HCT116 (cell line): ENCODE measurements around the gene VDAC2. TPM values are rescaled to one million over a fixed set of nuclear protein-coding genes. Genes with fewer than 3 reads are reported as not detected.

ENCODE experiments used
- ATAC-seq: fragments of 200-7000 bp; cut with Tn5 transposase; 2 replicates; pipeline ENCODE4 v1.9.1; 2020; ENCODE audit warnings: mild to moderate bottlenecking, moderate library complexity
- BruUV-seq: library from RNA; stranded (reverse); fragments of 400-500 nt; replicated peaks from 2 replicates; lab custom pipeline; 2021; lab: Mats Ljungman, UMichigan
- CTCF ChIA-PET: fragments of 300-600 bp; sonication (Branson Sonifier 250); formaldehyde crosslinking; loops from one replicate; lab custom pipeline; 2021; ENCODE audit warnings: antibody characterized with exemption; lab: Charles Lee
- POLR2A ChIA-PET: fragments of 300-600, 350-600 bp; sonication (Branson Sonifier 250); formaldehyde crosslinking; loops from one replicate; lab custom pipeline; 2021; ENCODE audit warnings: antibody characterized with exemption; lab: Charles Lee
- RAD21 ChIA-PET, 2 experiments: fragments of 300-600 bp; sonication (Branson Sonifier 250); formaldehyde crosslinking; loops; one replicate each; lab custom pipeline; 2023; ENCODE audit warnings: low total read pairs in 2 of 2; ENCODE audit not compliant: uncharacterized antibody in 2 of 2, unreplicated experiment in 2 of 2, low non-redundant PET in 1 of 2; lab: Charles Lee
- DNase-seq: peaks from one replicate; pipeline ENCODE4 v3.0.0-alpha.2; 2010; ENCODE audit warnings: low read depth, low spot score
- H2AFZ ChIP-seq: fragments of 200-600 bp; shearing (Covaris generic), sonication (generic); 2 replicates; pipeline ENCODE4 v1.6.1; 2017; ENCODE audit warnings: low read depth, mixed run types, mixed read lengths, antibody characterized with exemption, low read length; ENCODE audit not compliant: poor library complexity, severe bottlenecking
- H3K27ac ChIP-seq: 2 replicates; pipeline ENCODE4 v1.5.1; 2012; ENCODE audit warnings: low read depth, low read length
- H3K27me3 ChIP-seq: fragments of 200-600 bp; sonication (generic); 2 replicates; pipeline ENCODE4 v1.6.1; 2016; ENCODE audit warnings: mixed run types, low read length, mixed read lengths; ENCODE audit not compliant: insufficient read depth
- H3K36me3 ChIP-seq, 2 experiments: fragments of 200-500 bp in 1 of 2; fragments of 200-600 bp in 1 of 2; sonication (Bioruptor generic) in 1 of 2; sonication (generic) in 1 of 2; 2 replicates each; pipeline versions ENCODE4 v1.5.1 to v1.6.1; 2014 to 2016; ENCODE audit warnings: low read length in 2 of 2, inconsistent platforms in 1 of 2, mixed read lengths in 1 of 2, mixed run types in 1 of 2; ENCODE audit not compliant: insufficient read depth in 2 of 2, control insufficient read depth in 1 of 2
- H3K4me1 ChIP-seq, 2 experiments: fragments of 200-600 bp in 1 of 2; sonication (generic) in 1 of 2; 2 replicates each; pipeline versions ENCODE4 v1.5.1 to v1.6.1; 2012 to 2017; ENCODE audit warnings: low read length in 2 of 2, inconsistent platforms in 1 of 2, mild to moderate bottlenecking in 1 of 2, mixed read lengths in 1 of 2, mixed run types in 1 of 2, moderate library complexity in 1 of 2; ENCODE audit not compliant: insufficient read depth in 2 of 2, control insufficient read depth in 1 of 2
- H3K4me2 ChIP-seq: fragments of 200-600 bp; sonication (generic); 2 replicates; pipeline ENCODE4 v1.6.1; 2017; ENCODE audit warnings: mixed run types, low read length, mixed read lengths
- H3K4me3 ChIP-seq, 2 experiments: fragments of 200-600 bp in 1 of 2; sonication (generic) in 1 of 2; replicated peaks in 1 of 2; 2 replicates each; pipeline ENCODE4 v1.5.1; 2011 to 2016; ENCODE audit warnings: low read length in 2 of 2, control low read depth in 1 of 2, low read depth in 1 of 2, mild to moderate bottlenecking in 1 of 2, mixed read lengths in 1 of 2, mixed run types in 1 of 2
- H3K79me2 ChIP-seq: fragments of 200-600 bp; sonication (generic); 2 replicates; pipeline ENCODE4 v1.6.1; 2017; ENCODE audit warnings: mild to moderate bottlenecking, mixed run types, low read length, moderate library complexity, mixed read lengths; ENCODE audit not compliant: insufficient read depth
- H3K9ac ChIP-seq: fragments of 200-600 bp; sonication (generic); 2 replicates; pipeline ENCODE4 v1.6.1; 2016; ENCODE audit warnings: low read length, mixed read lengths
- H3K9me2 ChIP-seq: fragments of 200-600 bp; sonication (generic), shearing (Covaris generic); 2 replicates; pipeline ENCODE4 v1.6.1; 2017; ENCODE audit warnings: mixed run types, mild to moderate bottlenecking, moderate library complexity; ENCODE audit not compliant: insufficient read depth
- H3K9me3 ChIP-seq, 2 experiments: fragments of 200-500 bp in 1 of 2; fragments of 200-600 bp in 1 of 2; sonication (Bioruptor generic) in 1 of 2; sonication (generic) in 1 of 2; 2 replicates each; pipeline ENCODE4 v1.6.1; 2014 to 2017; ENCODE audit warnings: low read length in 2 of 2, mixed read lengths in 2 of 2, inconsistent platforms in 1 of 2, low read depth in 1 of 2, mild to moderate bottlenecking in 1 of 2, mixed run types in 1 of 2, moderate library complexity in 1 of 2; ENCODE audit not compliant: control insufficient read depth in 1 of 2, insufficient read depth in 1 of 2
- H4K20me1 ChIP-seq: fragments of 200-600 bp; sonication (generic), shearing (Covaris generic); 2 replicates; pipeline ENCODE4 v1.6.1; 2017; ENCODE audit warnings: mixed run types, mild to moderate bottlenecking, moderate library complexity; ENCODE audit not compliant: insufficient read depth
- CEBPB ChIP-seq: IDR thresholded peaks from 2 replicates; pipeline ENCODE4 v1.6.1; 2012; ENCODE audit warnings: low read depth
- CTCF ChIP-seq, 3 experiments: fragments of 200-600 bp in 1 of 3; sonication (generic) in 1 of 3; IDR thresholded peaks in 2 of 3; conservative IDR thresholded peaks in 1 of 3; 2 replicates each; pipeline ENCODE4 v1.5.1; 2012 to 2017; ENCODE audit warnings: low read depth in 2 of 3, low read length in 2 of 3, antibody characterized with exemption in 1 of 3, borderline replicate concordance in 1 of 3, control low read depth in 1 of 3, mild to moderate bottlenecking in 1 of 3, mixed read lengths in 1 of 3, mixed run types in 1 of 3, moderate library complexity in 1 of 3; ENCODE audit not compliant: insufficient read depth in 1 of 3
- EGR1 ChIP-seq: IDR thresholded peaks from 2 replicates; pipeline ENCODE4 v1.6.1; 2012; ENCODE audit warnings: low read depth
- EZH2 ChIP-seq: fragments of 200-600 bp; sonication (generic); IDR thresholded peaks from 2 replicates; pipeline ENCODE4 v1.6.1; 2017; ENCODE audit warnings: antibody characterized with exemption, mixed run types
- EZH2phosphoT487 ChIP-seq: fragments of 200-600 bp; IDR thresholded peaks from 2 replicates; pipeline ENCODE4 v1.6.1; 2018; ENCODE audit warnings: antibody characterized with exemption, borderline replicate concordance
- FOSL1 ChIP-seq: IDR thresholded peaks from 2 replicates; pipeline ENCODE4 v1.6.1; 2012; ENCODE audit warnings: low read depth
- JUND ChIP-seq: IDR thresholded peaks from 2 replicates; pipeline ENCODE4 v1.6.1; 2012
- MAX ChIP-seq: IDR thresholded peaks from 2 replicates; pipeline ENCODE4 v1.6.1; 2012
- POLR2A ChIP-seq: IDR thresholded peaks from 2 replicates; pipeline ENCODE4 v1.7.0; 2011; ENCODE audit warnings: borderline replicate concordance; ENCODE audit not compliant: insufficient read depth, insufficient read length; ENCODE audit errors: extremely low read depth
- POLR2AphosphoS5 ChIP-seq: IDR thresholded peaks from 2 replicates; pipeline ENCODE4 v1.6.1; 2011; ENCODE audit warnings: mild to moderate bottlenecking, low read depth, low read length, moderate library complexity
- RAD21 ChIP-seq: IDR thresholded peaks from 2 replicates; pipeline ENCODE4 v1.6.1; 2012; ENCODE audit warnings: low read depth, mild to moderate bottlenecking
- SIN3A ChIP-seq: IDR thresholded peaks from 2 replicates; pipeline ENCODE4 v1.6.1; 2012; ENCODE audit warnings: low read depth
- TCF7L2 ChIP-seq: IDR thresholded peaks from 2 replicates; pipeline ENCODE4 v1.7.0; 2011; ENCODE audit warnings: borderline replicate concordance, inconsistent platforms; ENCODE audit not compliant: insufficient read depth, insufficient read length; ENCODE audit errors: extremely low read depth
- YY1 ChIP-seq: IDR thresholded peaks from 2 replicates; pipeline ENCODE4 v1.6.1; 2011; ENCODE audit warnings: low read length, low read depth, moderate library complexity, mild to moderate bottlenecking; ENCODE audit not compliant: insufficient replicate concordance; ENCODE audit errors: extremely low read depth
- intact Hi-C: fragments of 100-400 bp; cut with micrococcal nuclease; formaldehyde crosslinking; loops from 2 replicates; pipeline ENCODE4 v1.10.0; 2022
- total RNA-seq: library from RNA; stranded (reverse); gene quantifications from one replicate; pipeline ENCODE4 v1.2.1, GENCODE V29; 2021; ENCODE audit not compliant: unreplicated experiment
- TF ChIP-seq, protein P1 (sequence below): IDR thresholded peaks from 2 replicates; pipeline ENCODE4 v1.6.1; 2011; ENCODE audit warnings: mild to moderate bottlenecking, low read length, moderate library complexity; ENCODE audit not compliant: insufficient replicate concordance; ENCODE audit errors: extremely low read depth
- TF ChIP-seq, protein P2 (sequence below): IDR thresholded peaks from 2 replicates; pipeline ENCODE4 v1.6.1; 2012; ENCODE audit warnings: low read depth

The VDAC2 gene
- total RNA-seq, 1 experiment from 2014 or later, result 289 TPM

- Histone ChIP-seq H3K79me2 (no peaks in the 10 kb centered on the region), H4K20me1 (no peaks in the 10 kb centered on the region), H3K9ac (no peak overlapping the region), H3K27ac (no peak overlapping the region), H3K9me2 (no peaks in the 10 kb centered on the region), H3K4me2 (no peak overlapping the region), H3K27me3 (no peaks in the 10 kb centered on the region), H3K9me3 (no peaks in the 10 kb centered on the region), H2AFZ (no peak overlapping the region), H3K4me1 (peaks cover 2 to 23% of the 10 kb centered on the region in 2 experiments; a peak in 2 of 4 replicates), H3K36me3 (no peaks in the 10 kb centered on the region), H3K4me3 (no peak overlapping the region)
- CTCF ChIA-PET, result no interaction called here
- TF ChIP-seq CTCF (IDR thresholded peaks at IDR 0.05 in 2 of 3, conservative IDR thresholded peaks at IDR 0.05 in 1 of 3; ENCODE audit: borderline replicate concordance in 1 of 3, insufficient read depth in 1 of 3, low read depth in 2 of 3, low read length in 2 of 3), result no peak
- no peak for TF ChIP-seq YY1
- TF ChIP-seq EGR1, result no peak
- no peak for TF ChIP-seq POLR2A
- TF ChIP-seq JUND, result no peak
- no peak for TF ChIP-seq EZH2phosphoT487
- TF ChIP-seq TCF7L2, result no peak
- no peak for TF ChIP-seq CEBPB
- no peak for TF ChIP-seq EZH2
- TF ChIP-seq SIN3A, result no peak
- TF ChIP-seq, protein P1, sequence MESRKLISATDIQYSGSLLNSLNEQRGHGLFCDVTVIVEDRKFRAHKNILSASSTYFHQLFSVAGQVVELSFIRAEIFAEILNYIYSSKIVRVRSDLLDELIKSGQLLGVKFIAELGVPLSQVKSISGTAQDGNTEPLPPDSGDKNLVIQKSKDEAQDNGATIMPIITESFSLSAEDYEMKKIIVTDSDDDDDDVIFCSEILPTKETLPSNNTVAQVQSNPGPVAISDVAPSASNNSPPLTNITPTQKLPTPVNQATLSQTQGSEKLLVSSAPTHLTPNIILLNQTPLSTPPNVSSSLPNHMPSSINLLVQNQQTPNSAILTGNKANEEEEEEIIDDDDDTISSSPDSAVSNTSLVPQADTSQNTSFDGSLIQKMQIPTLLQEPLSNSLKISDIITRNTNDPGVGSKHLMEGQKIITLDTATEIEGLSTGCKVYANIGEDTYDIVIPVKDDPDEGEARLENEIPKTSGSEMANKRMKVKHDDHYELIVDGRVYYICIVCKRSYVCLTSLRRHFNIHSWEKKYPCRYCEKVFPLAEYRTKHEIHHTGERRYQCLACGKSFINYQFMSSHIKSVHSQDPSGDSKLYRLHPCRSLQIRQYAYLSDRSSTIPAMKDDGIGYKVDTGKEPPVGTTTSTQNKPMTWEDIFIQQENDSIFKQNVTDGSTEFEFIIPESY, result no peak
- TF ChIP-seq POLR2AphosphoS5, result no peak
- TF ChIP-seq MAX, result no peak
- no peak for TF ChIP-seq FOSL1
- TF ChIP-seq, protein P2, sequence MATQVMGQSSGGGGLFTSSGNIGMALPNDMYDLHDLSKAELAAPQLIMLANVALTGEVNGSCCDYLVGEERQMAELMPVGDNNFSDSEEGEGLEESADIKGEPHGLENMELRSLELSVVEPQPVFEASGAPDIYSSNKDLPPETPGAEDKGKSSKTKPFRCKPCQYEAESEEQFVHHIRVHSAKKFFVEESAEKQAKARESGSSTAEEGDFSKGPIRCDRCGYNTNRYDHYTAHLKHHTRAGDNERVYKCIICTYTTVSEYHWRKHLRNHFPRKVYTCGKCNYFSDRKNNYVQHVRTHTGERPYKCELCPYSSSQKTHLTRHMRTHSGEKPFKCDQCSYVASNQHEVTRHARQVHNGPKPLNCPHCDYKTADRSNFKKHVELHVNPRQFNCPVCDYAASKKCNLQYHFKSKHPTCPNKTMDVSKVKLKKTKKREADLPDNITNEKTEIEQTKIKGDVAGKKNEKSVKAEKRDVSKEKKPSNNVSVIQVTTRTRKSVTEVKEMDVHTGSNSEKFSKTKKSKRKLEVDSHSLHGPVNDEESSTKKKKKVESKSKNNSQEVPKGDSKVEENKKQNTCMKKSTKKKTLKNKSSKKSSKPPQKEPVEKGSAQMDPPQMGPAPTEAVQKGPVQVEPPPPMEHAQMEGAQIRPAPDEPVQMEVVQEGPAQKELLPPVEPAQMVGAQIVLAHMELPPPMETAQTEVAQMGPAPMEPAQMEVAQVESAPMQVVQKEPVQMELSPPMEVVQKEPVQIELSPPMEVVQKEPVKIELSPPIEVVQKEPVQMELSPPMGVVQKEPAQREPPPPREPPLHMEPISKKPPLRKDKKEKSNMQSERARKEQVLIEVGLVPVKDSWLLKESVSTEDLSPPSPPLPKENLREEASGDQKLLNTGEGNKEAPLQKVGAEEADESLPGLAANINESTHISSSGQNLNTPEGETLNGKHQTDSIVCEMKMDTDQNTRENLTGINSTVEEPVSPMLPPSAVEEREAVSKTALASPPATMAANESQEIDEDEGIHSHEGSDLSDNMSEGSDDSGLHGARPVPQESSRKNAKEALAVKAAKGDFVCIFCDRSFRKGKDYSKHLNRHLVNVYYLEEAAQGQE, result no peak
- no peak for TF ChIP-seq RAD21
- ATAC-seq (no peak), DNase-seq (no peak)
- no TSS peak for BruUV-seq
- RAD21 ChIA-PET, result no interaction called here
- POLR2A ChIA-PET, result no interaction called here
- intact Hi-C loops, result no loop called here
Observed at GRCh38 chr10:75197066-75197465, 13.5 kb upstream of the VDAC2 start.
